Activated CD4-positive, alpha-beta memory T cell treated with anti-CD3 and anti-CD28 coated beads for 36 hours (primary cell): Measurements from ENCODE around the gene BTRC. TPM values are rescaled to one million over a fixed set of nuclear protein-coding genes. Genes with fewer than 3 reads are reported as not detected.
"Not testable (repeated sequence)": the region's sequence is repeated elsewhere in the genome, so short reads cannot be mapped to it uniquely, and the experiment has no call there.

Experiments used
- CTCF ChIA-PET: fragments of 350-600 bp; sonication (Branson Sonifier 250); formaldehyde crosslinking; loops from one replicate; lab custom pipeline; 2021; ENCODE audit warnings: antibody characterized with exemption, inconsistent platforms; lab: Charles Lee
- POLR2A ChIA-PET: fragments of 350-600 bp; sonication (Branson Sonifier 250); formaldehyde crosslinking; loops from one replicate; lab custom pipeline; 2021; ENCODE audit warnings: antibody characterized with exemption; lab: Charles Lee
- DNase-seq: peaks from one replicate; pipeline ENCODE4 v3.0.0-alpha.2; 2020
- H3K27ac Mint-ChIP-seq: one replicate; pipeline ENCODE4 v1.8.0; 2021; ENCODE audit warnings: mixed read lengths
- H3K27me3 Mint-ChIP-seq: one replicate; pipeline ENCODE4 v1.8.0; 2021; ENCODE audit warnings: mixed read lengths
- H3K36me3 Mint-ChIP-seq: one replicate; pipeline ENCODE4 v1.8.0; 2021; ENCODE audit warnings: mixed read lengths
- H3K4me1 Mint-ChIP-seq: one replicate; pipeline ENCODE4 v1.8.0; 2021; ENCODE audit warnings: low read depth, mixed read lengths
- H3K4me3 Mint-ChIP-seq: one replicate; pipeline ENCODE4 v1.8.0; 2021; ENCODE audit warnings: mild to moderate bottlenecking, mixed read lengths
- H3K9me3 Mint-ChIP-seq: one replicate; pipeline ENCODE4 v1.8.0; 2021; ENCODE audit warnings: mixed read lengths
- intact Hi-C: fragments of 100-400 bp; cut with micrococcal nuclease; formaldehyde crosslinking; loops from one replicate; pipeline ENCODE4 v1.15.1; 2023
- total RNA-seq, 2 experiments: library from RNA; stranded (reverse); gene quantifications; one replicate each; pipeline ENCODE4 v1.2.3, GENCODE V29; 2021

BTRC gene
- total RNA-seq, 2 experiments from 2014 or later: 18.2 to 18.6 TPM

- CTCF ChIA-PET, H3K27me3 Mint-ChIP-seq, DNase-seq: not testable (repeated sequence)
Measured at GRCh38 chr10:101327454-101327853, 26.5 kb upstream of the BTRC start.

DNA sequence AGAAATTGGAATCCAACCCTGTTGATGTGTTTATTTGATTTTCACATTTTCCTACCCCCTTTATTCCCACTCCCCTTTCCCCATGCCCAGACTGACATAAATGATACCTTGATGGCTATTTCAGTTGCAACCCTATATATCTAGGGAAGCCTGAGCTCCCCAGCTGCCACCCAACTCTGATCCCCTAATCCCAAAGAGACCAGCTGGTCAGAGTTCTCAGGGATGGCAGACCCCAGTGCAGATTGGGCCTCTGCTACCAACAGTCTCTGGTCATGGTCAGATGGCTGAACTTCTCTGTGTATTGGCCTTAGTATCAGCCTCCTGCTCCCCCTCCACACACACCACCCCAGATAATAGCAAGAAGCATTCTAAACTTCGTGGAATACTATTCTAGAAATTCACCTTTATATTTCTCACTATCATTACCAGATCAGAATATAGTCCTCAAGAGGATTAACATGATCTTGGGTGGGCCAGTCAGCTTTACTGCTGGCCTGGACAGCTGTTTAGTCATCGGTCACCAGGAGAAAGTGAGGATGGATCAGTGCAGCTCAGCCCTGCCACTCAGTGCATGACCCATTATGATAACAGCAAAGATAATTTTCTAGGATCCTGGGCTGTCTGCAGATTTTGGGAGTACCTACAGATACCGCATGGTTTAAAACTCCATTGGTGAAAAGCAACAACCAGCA lies 24.5 kb upstream of the BTRC start:
- DNase-seq: no peak
- ChIA-PET CTCF (interaction anchor here (0.6 kb wide), 1 partner anchor 420 kb away, joined by 3 read pairs; no protein-coding TSS in a partner anchor), POLR2A (no interaction called here)
- Mint-ChIP-seq H3K27me3 (no peaks in the 10 kb centered on the region), H3K27ac (no peak overlapping the region), H3K9me3 (no peaks in the 10 kb centered on the region), H3K4me1 (no peaks in the 10 kb centered on the region), H3K4me3 (no peak overlapping the region), H3K36me3 (no peaks in the 10 kb centered on the region)
- intact Hi-C loops: no loop called here

More at GRCh38 chr10:101327454-101327853, 26.5 kb upstream of the BTRC start:
- H3K9me3 Mint-ChIP-seq, H3K4me3 Mint-ChIP-seq, H3K4me1 Mint-ChIP-seq, H3K27ac Mint-ChIP-seq, H3K36me3 Mint-ChIP-seq, intact Hi-C loops, POLR2A ChIA-PET: not testable (repeated sequence)

DNA sequence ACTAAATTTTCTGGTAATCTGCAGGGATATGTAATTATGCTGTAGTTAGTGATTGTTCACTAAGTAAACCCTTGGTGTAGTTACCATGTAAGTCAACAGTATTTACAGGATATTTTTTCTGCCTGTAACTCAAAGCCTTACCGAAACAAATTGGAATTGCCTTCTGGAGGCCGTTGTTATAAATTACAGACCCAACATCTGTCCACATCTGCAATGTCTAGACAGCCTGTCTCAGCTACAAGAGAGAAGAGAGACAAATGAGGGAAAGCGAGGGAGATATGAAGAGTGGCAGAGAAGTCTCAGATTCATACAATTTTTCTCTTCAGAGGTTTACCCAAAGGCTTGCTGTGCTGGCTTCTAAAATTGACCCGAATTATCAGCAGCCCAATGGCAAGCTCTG lies 23.7 kb upstream of the BTRC start:
- no peak for DNase-seq
- H3K4me1 Mint-ChIP-seq: no peaks in the 10 kb centered on the region
- CTCF ChIA-PET: interaction anchor here (0.6 to 0.9 kb wide), 2 partner anchors 137 to 420 kb away, joined by 3 to 5 read pairs; no protein-coding TSS in a partner anchor
- no peaks in the 10 kb centered on the region for H3K27me3 Mint-ChIP-seq
- H3K4me3 Mint-ChIP-seq: no peak overlapping the region
- H3K27ac Mint-ChIP-seq: no peak overlapping the region
- H3K36me3 Mint-ChIP-seq: no peaks in the 10 kb centered on the region
- intact Hi-C loops: no loop called here
- POLR2A ChIA-PET: no interaction called here
- H3K9me3 Mint-ChIP-seq: no peaks in the 10 kb centered on the region

GRCh38 chr10:101330631-101331225 lies 23.2 kb upstream of the BTRC start:
- H3K4me1 Mint-ChIP-seq: no peaks in the 10 kb centered on the region
- H3K4me3 Mint-ChIP-seq: no peak overlapping the region
- intact Hi-C loops: no loop called here
- H3K27me3 Mint-ChIP-seq: no peaks in the 10 kb centered on the region
- ChIA-PET POLR2A (no interaction called here), CTCF (interaction anchor here (0.9 to 1.1 kb wide), 3 partner anchors 11 to 136 kb away, joined by 3 to 5 read pairs (median 3); no protein-coding TSS in a partner anchor)
- no peaks in the 10 kb centered on the region for H3K36me3 Mint-ChIP-seq
- no peak for DNase-seq
- H3K9me3 Mint-ChIP-seq: no peaks in the 10 kb centered on the region
- no peak overlapping the region for H3K27ac Mint-ChIP-seq

DNA sequence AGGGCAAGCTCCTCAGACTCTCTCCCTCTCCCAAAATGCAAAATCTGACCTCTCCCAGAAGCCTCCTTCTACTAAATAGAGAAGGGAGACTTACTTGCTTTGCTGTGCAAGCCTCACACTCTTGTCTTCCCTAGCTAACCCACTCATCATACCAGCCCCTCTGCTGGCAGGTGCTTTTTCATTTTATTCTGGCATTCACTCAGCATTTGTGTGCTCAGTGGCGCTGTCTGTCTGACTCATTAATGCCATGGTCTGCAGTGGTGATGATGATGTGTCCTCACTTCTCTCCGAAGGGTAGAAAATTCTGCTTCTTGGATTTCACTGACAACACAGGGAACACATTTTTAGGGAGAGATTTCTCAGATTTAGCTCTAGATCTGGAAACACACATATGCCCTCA lies 22.0 kb upstream of the BTRC start:
- Mint-ChIP-seq H3K27me3 (no peaks in the 10 kb centered on the region), H3K9me3 (no peaks in the 10 kb centered on the region), H3K36me3 (no peaks in the 10 kb centered on the region), H3K4me1 (no peaks in the 10 kb centered on the region), H3K4me3 (no peak overlapping the region), H3K27ac (no peak overlapping the region)
- intact Hi-C loops: no loop called here
- ChIA-PET POLR2A (no interaction called here), CTCF (interaction anchor here (1.1 kb wide), 1 partner anchor 112 kb away, joined by 3 read pairs; no protein-coding TSS in a partner anchor)
- no peak for DNase-seq

GRCh38 chr10:101334259-101334658 lies 19.7 kb upstream of the BTRC start:
- H3K9me3 Mint-ChIP-seq, POLR2A ChIA-PET, H3K4me1 Mint-ChIP-seq, H3K4me3 Mint-ChIP-seq, H3K27ac Mint-ChIP-seq, intact Hi-C loops, H3K36me3 Mint-ChIP-seq, CTCF ChIA-PET, DNase-seq, H3K27me3 Mint-ChIP-seq: not testable (repeated sequence)

GRCh38 chr10:101336382-101336781 lies 17.6 kb upstream of the BTRC start:
- ChIA-PET CTCF (no interaction called here), POLR2A (no interaction called here)
- intact Hi-C loops: no loop called here
- Mint-ChIP-seq H3K27ac (no peak overlapping the region), H3K27me3 (no peaks in the 10 kb centered on the region), H3K4me1 (no peaks in the 10 kb centered on the region), H3K9me3 (no peaks in the 10 kb centered on the region), H3K4me3 (no peak overlapping the region), H3K36me3 (no peaks in the 10 kb centered on the region)
- no peak for DNase-seq

GRCh38 chr10:101337836-101338235 lies 16.1 kb upstream of the BTRC start:
- no peak overlapping the region for H3K27ac Mint-ChIP-seq
- H3K27me3 Mint-ChIP-seq: no peaks in the 10 kb centered on the region
- ChIA-PET POLR2A (no interaction called here), CTCF (interaction anchor here (0.7 kb wide), 1 partner anchor 129 kb away, joined by 3 read pairs; no protein-coding TSS in a partner anchor)
- H3K36me3 Mint-ChIP-seq: no peaks in the 10 kb centered on the region
- no peaks in the 10 kb centered on the region for H3K9me3 Mint-ChIP-seq
- H3K4me1 Mint-ChIP-seq: no peaks in the 10 kb centered on the region
- intact Hi-C loops: no loop called here
- no peak overlapping the region for H3K4me3 Mint-ChIP-seq
- DNase-seq: no peak

DNA sequence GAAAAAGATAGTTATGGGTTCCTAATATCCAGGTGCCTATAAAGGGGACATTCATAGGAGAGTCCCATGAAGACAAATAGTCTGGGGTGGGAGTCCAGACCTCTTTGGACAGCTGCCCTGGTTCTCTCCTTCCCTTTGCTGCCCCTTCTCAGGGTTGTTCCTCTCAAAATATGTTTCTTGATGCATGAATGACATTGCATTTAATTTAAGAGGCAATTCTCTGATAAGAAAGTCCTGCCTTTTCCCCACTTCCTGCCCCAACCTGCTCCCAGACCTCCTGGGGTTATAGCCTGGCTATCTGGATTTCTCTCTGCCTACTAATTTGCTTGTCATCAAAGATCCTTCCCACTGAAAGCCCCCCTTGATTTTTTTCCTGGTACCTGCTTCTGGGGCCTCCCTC lies 12.5 kb upstream of the BTRC start:
- H3K4me3 Mint-ChIP-seq: no peak overlapping the region
- no peaks in the 10 kb centered on the region for H3K4me1 Mint-ChIP-seq
- no peaks in the 10 kb centered on the region for H3K9me3 Mint-ChIP-seq
- peaks cover 2% of the 10 kb centered on the region for H3K27me3 Mint-ChIP-seq
- H3K36me3 Mint-ChIP-seq: no peaks in the 10 kb centered on the region
- no peak overlapping the region for H3K27ac Mint-ChIP-seq
- no peak for DNase-seq
- CTCF ChIA-PET: interaction anchor here (1.0 to 1.4 kb wide), 2 partner anchors 10 to 38 kb away, joined by 3 read pairs; no protein-coding TSS in a partner anchor
- POLR2A ChIA-PET: no interaction called here
- intact Hi-C loops: no loop called here

GRCh38 chr10:101346177-101346576 lies 7.8 kb upstream of the BTRC start:
- Mint-ChIP-seq H3K4me1 (no peaks in the 10 kb centered on the region), H3K9me3 (no peaks in the 10 kb centered on the region), H3K4me3 (no peak overlapping the region), H3K27me3 (peaks cover 9% of the 10 kb centered on the region), H3K27ac (no peak overlapping the region), H3K36me3 (no peaks in the 10 kb centered on the region)
- POLR2A ChIA-PET: no interaction called here
- CTCF ChIA-PET: interaction anchor here (1.4 kb wide), 1 partner anchor 96 kb away, joined by 3 read pairs; no protein-coding TSS in a partner anchor
- intact Hi-C loops: no loop called here
- DNase-seq: no peak

GRCh38 chr10:101351017-101351416 lies 2.9 kb upstream of the BTRC start:
- no peak overlapping the region for H3K4me3 Mint-ChIP-seq
- ChIA-PET CTCF (no interaction called here), POLR2A (no interaction called here)
- no peaks in the 10 kb centered on the region for H3K9me3 Mint-ChIP-seq
- intact Hi-C loops: loop anchor here (5.0 to 10.0 kb wide), 2 partner anchors 286 to 706 kb away; partner anchors contain the start of genes ARMH3 and KAZALD1
- peaks cover 5% of the 10 kb centered on the region for H3K36me3 Mint-ChIP-seq
- H3K27ac Mint-ChIP-seq: no peak overlapping the region
- H3K4me1 Mint-ChIP-seq: peaks cover 18% of the 10 kb centered on the region
- peaks cover 9% of the 10 kb centered on the region for H3K27me3 Mint-ChIP-seq
- DNase-seq: no peak

DNA sequence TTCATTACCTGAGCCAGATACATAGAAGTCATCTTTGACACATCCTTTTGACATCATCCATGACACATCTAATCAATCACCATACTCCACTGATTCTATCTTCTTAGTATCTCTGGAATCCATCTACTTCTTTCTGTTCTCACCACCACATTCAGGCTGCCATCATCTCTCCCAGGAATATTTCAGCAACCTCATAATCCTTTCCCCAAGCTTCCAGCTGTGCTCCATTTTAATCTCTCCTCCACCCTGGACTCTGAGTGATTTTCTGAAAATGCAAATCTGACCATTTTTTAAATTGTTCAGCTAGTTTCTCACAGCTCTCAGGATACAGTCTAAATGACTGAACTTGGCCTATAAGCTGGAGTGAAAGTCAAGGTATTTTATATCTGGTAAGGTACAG lies 2.5 kb upstream of the BTRC start:
- H3K36me3 Mint-ChIP-seq: peaks cover 5% of the 10 kb centered on the region
- ChIA-PET POLR2A (no interaction called here), CTCF (interaction anchor here (0.7 kb wide), 1 partner anchor 113 kb away, joined by 3 read pairs; no protein-coding TSS in a partner anchor)
- H3K9me3 Mint-ChIP-seq: no peaks in the 10 kb centered on the region
- intact Hi-C loops: loop anchor here (5.0 to 10.0 kb wide), 2 partner anchors 287 to 706 kb away; partner anchors contain the start of genes ARMH3 and KAZALD1
- no peak for DNase-seq
- no peak overlapping the region for H3K27ac Mint-ChIP-seq
- H3K27me3 Mint-ChIP-seq: peaks cover 9% of the 10 kb centered on the region
- H3K4me3 Mint-ChIP-seq: no peak overlapping the region
- peaks cover 22% of the 10 kb centered on the region for H3K4me1 Mint-ChIP-seq
